Neural cell (in vitro differentiated cells): ENCODE data around the gene TBC1D8. TPM values are rescaled to one million over a fixed set of nuclear protein-coding genes. Genes with fewer than 3 reads are reported as not detected.

ENCODE experiments used
- H2AFZ ChIP-seq: fragments of 200-600, 300-800 bp; sonication (generic), shearing (Covaris generic); 2 replicates; pipeline ENCODE4 v1.6.0; 2014; ENCODE audit warnings: low read depth, mild to moderate bottlenecking, antibody characterized with exemption, low read length, moderate library complexity
- H3F3A ChIP-seq: fragments of 200-600 bp; shearing (Covaris generic); 2 replicates; pipeline ENCODE4 v1.6.1; 2016; ENCODE audit warnings: mild to moderate bottlenecking, moderate library complexity, mixed read lengths, antibody characterized with exemption, low read length; ENCODE audit not compliant: insufficient read depth, poor library complexity, severe bottlenecking
- H3K27ac ChIP-seq: fragments of 200-600, 300-800 bp; sonication (generic), shearing (Covaris generic); 2 replicates; pipeline ENCODE4 v1.5.1; 2014; ENCODE audit warnings: mild to moderate bottlenecking, low read length, moderate library complexity
- H3K27me3 ChIP-seq: fragments of 300-800, 200-600 bp; sonication (generic), shearing (Covaris generic); 2 replicates; pipeline ENCODE4 v1.6.0; 2014; ENCODE audit warnings: mild to moderate bottlenecking, low read depth, low read length, moderate library complexity; ENCODE audit not compliant: insufficient read depth
- H3K36me3 ChIP-seq: fragments of 300-800, 200-600 bp; sonication (generic), shearing (Covaris generic); 2 replicates; pipeline ENCODE4 v1.5.1; 2014; ENCODE audit warnings: mild to moderate bottlenecking, antibody characterized with exemption, low read length, moderate library complexity; ENCODE audit not compliant: insufficient read depth
- H3K4me2 ChIP-seq: fragments of 300-800, 200-600 bp; sonication (generic), shearing (Covaris generic); 2 replicates; pipeline ENCODE4 v1.6.0; 2014; ENCODE audit warnings: mild to moderate bottlenecking, low read length
- H3K4me3 ChIP-seq: fragments of 300-800, 200-600 bp; sonication (generic), shearing (Covaris generic); 2 replicates; pipeline ENCODE4 v1.5.1; 2014; ENCODE audit warnings: mild to moderate bottlenecking, low read length, moderate library complexity
- H3K79me2 ChIP-seq: fragments of 200-600 bp; shearing (Covaris generic); replicated peaks from 2 replicates; pipeline ENCODE4 v1.6.0; 2014; ENCODE audit warnings: mild to moderate bottlenecking, low read length, moderate library complexity; ENCODE audit not compliant: insufficient read depth
- H3K9ac ChIP-seq: fragments of 300-800, 200-600 bp; sonication (generic), shearing (Covaris generic); 2 replicates; pipeline ENCODE4 v1.6.1; 2016; ENCODE audit warnings: mild to moderate bottlenecking, low read length, mixed read lengths
- H3K9me2 ChIP-seq: fragments of 200-600 bp; shearing (Covaris generic); 2 replicates; pipeline ENCODE4 v1.6.1; 2016; ENCODE audit warnings: mild to moderate bottlenecking, low read length, mixed read lengths; ENCODE audit not compliant: insufficient read depth
- H3K9me3 ChIP-seq: fragments of 200-600, 300-800 bp; sonication (generic), shearing (Covaris generic); 2 replicates; pipeline ENCODE4 v1.6.1; 2016; ENCODE audit warnings: mild to moderate bottlenecking, mixed run types, low read length, moderate library complexity, mixed read lengths
- H4K20me1 ChIP-seq: fragments of 200-600 bp; shearing (Covaris generic); 2 replicates; pipeline ENCODE4 v1.6.1; 2016; ENCODE audit warnings: mild to moderate bottlenecking, mixed run types; ENCODE audit not compliant: insufficient read depth
- CTCF ChIP-seq: fragments of 450-650 bp; IDR thresholded peaks from 2 replicates; pipeline ENCODE4 v1.5.1; 2014; ENCODE audit warnings: antibody characterized with exemption, mild to moderate bottlenecking, moderate library complexity; ENCODE audit not compliant: poor library complexity, severe bottlenecking
- EP300 ChIP-seq: fragments of 450-650 bp; conservative IDR thresholded peaks from 2 replicates; pipeline ENCODE4 v1.6.1; 2014; ENCODE audit warnings: antibody characterized with exemption, mild to moderate bottlenecking, moderate library complexity; ENCODE audit not compliant: poor library complexity, severe bottlenecking
- EZH2 ChIP-seq: fragments of 200-600, 300-800 bp; shearing (Covaris generic), sonication (generic); IDR thresholded peaks from 2 replicates; pipeline ENCODE4 v1.6.1; 2014; ENCODE audit warnings: antibody characterized with exemption, low read length, borderline replicate concordance, mild to moderate bottlenecking; ENCODE audit not compliant: insufficient read depth, poor library complexity, severe bottlenecking
- MXI1 ChIP-seq: fragments of 450-650 bp; conservative IDR thresholded peaks from 2 replicates; pipeline ENCODE4 v1.6.1; 2014; ENCODE audit warnings: antibody characterized with exemption, mild to moderate bottlenecking; ENCODE audit not compliant: poor library complexity, severe bottlenecking
- POLR2AphosphoS5 ChIP-seq: IDR thresholded peaks from 2 replicates; pipeline ENCODE4 v1.6.1; 2012
- RAD21 ChIP-seq: fragments of 450-650 bp; conservative IDR thresholded peaks from 2 replicates; pipeline ENCODE4 v1.6.1; 2014; ENCODE audit warnings: antibody characterized with exemption, mild to moderate bottlenecking, moderate library complexity
- REST ChIP-seq: IDR thresholded peaks from 2 replicates; pipeline ENCODE4 v1.6.1; 2012; ENCODE audit warnings: borderline replicate concordance
- SMC3 ChIP-seq: fragments of 450-650 bp; conservative IDR thresholded peaks from 2 replicates; pipeline ENCODE4 v1.6.1; 2014; ENCODE audit warnings: antibody characterized with exemption, mild to moderate bottlenecking, moderate library complexity; ENCODE audit not compliant: poor library complexity
- TAF1 ChIP-seq: IDR thresholded peaks from 2 replicates; pipeline ENCODE4 v1.6.1; 2012; ENCODE audit warnings: low read depth
- polyA plus RNA-seq: library from polyadenylated mRNA; depleted of rRNA; stranded (reverse); fragments of >200 nt; gene quantifications from 2 replicates; pipeline ENCODE4 v1.2.3, GENCODE V29; 2014

The TBC1D8 gene
- polyA plus RNA-seq, 1 donor from 2014 or later, result 5.3 TPM

- H2AFZ ChIP-seq, result no peak overlapping the region
- TF ChIP-seq RAD21, result no peak
- TF ChIP-seq SMC3, result no peak
- TF ChIP-seq EP300, result no peak
- no peak for TF ChIP-seq CTCF
- no peak for TF ChIP-seq REST
- TF ChIP-seq EZH2, result no peak
- no peak for TF ChIP-seq TAF1
- TF ChIP-seq MXI1, result no peak
- TF ChIP-seq POLR2AphosphoS5, result no peak
Observed at GRCh38 chr2:101004620-101005325, 146.4 kb downstream of the TBC1D8 start.

DNA sequence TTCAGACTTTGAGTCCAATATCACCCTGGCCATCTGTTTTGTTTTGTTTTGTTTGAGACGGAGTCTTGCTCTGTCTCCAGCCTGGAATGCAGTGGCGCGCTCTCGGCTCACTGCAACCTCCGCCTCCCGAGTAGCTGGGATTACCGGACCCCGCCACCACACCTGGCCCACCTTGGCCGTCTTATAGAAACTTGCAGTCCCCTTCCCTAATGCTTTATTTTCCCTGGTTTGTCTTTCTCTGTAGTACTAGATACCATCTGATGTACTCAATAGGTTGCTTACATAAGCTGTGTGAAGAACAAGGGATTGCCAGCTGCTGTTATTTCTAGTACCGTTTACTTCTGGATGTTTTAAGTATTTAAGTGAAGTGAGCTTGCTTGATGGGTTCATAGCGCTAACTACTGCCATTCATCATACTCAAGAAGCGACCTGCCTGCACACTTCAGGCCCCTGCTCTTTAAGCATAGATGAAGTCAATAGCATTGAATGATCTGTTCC is 147.9 kb downstream of the TBC1D8 start:
- Histone ChIP-seq H2AFZ (no peak overlapping the region), H3K27me3 (no peaks in the 10 kb centered on the region), H3F3A (no peaks in the 10 kb centered on the region), H3K9ac (peak overlapping the region; percentile 85), H3K9me3 (no peaks in the 10 kb centered on the region), H3K27ac (peak overlapping the region; percentile 81), H4K20me1 (no peaks in the 10 kb centered on the region), H3K79me2 (peaks cover 20% of the 10 kb centered on the region), H3K36me3 (no peaks in the 10 kb centered on the region), H3K4me2 (peak overlapping the region; percentile 86), H3K4me3 (peak overlapping the region; percentile 93), H3K9me2 (no peaks in the 10 kb centered on the region)
- TF ChIP-seq RAD21 (no peak), MXI1 (no peak), EP300 (no peak), REST (no peak), TAF1 (no peak), CTCF (no peak), EZH2 (no peak), SMC3 (no peak), POLR2AphosphoS5 (no peak)

More at GRCh38 chr2:101004620-101005325, 146.4 kb downstream of the TBC1D8 start:
- no peaks in the 10 kb centered on the region for H3K36me3 ChIP-seq
- no peaks in the 10 kb centered on the region for H4K20me1 ChIP-seq
- no peak overlapping the region for H3K4me2 ChIP-seq
- H3K9ac ChIP-seq, result no peak overlapping the region
- H3K9me3 ChIP-seq, result no peaks in the 10 kb centered on the region
- no peak overlapping the region for H3K4me3 ChIP-seq
- H3K27me3 ChIP-seq, result no peaks in the 10 kb centered on the region
- H3K27ac ChIP-seq, result no peak overlapping the region
- peaks cover 20% of the 10 kb centered on the region for H3K79me2 ChIP-seq
- H3F3A ChIP-seq, result no peaks in the 10 kb centered on the region
- H3K9me2 ChIP-seq, result no peaks in the 10 kb centered on the region
